ENCODE data around the gene APH1A.
"Not testable (repeated sequence)": the region's sequence is repeated elsewhere in the genome, so short reads cannot be mapped to it uniquely, and the experiment has no call there.

The APH1A gene

DNA sequence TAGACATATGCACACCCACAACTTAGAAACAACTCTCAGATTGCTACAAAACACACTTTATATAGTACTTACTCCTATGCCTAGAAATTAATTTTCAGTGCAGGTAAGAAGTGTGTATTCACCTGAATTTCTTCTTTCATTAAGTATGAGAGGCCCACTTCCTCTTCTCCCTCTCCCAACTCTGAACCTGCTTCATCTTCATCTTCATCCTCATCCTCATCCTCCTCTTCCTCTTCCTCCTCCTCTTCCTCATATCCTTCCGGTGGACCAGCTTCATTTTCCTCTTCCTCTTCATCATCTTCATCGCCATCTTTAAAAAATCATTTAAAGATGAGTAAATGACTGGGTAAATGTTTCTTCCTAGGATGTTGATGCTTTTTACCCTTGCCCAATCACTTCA is 42.3 kb downstream of the APH1A start:
- TF ChIP-seq, protein P1, sequence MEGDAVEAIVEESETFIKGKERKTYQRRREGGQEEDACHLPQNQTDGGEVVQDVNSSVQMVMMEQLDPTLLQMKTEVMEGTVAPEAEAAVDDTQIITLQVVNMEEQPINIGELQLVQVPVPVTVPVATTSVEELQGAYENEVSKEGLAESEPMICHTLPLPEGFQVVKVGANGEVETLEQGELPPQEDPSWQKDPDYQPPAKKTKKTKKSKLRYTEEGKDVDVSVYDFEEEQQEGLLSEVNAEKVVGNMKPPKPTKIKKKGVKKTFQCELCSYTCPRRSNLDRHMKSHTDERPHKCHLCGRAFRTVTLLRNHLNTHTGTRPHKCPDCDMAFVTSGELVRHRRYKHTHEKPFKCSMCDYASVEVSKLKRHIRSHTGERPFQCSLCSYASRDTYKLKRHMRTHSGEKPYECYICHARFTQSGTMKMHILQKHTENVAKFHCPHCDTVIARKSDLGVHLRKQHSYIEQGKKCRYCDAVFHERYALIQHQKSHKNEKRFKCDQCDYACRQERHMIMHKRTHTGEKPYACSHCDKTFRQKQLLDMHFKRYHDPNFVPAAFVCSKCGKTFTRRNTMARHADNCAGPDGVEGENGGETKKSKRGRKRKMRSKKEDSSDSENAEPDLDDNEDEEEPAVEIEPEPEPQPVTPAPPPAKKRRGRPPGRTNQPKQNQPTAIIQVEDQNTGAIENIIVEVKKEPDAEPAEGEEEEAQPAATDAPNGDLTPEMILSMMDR (IDR thresholded peaks at IDR 0.05; ENCODE audit: extremely low read depth, insufficient read depth, missing control alignments) = no peak
- in situ Hi-C loops (cut with MboI; ENCODE audit: low pct_unique_long_range_greater_than_20kb, low sequenced_read_pairs, unreplicated experiment) = loop anchor here (25.0 kb wide), 1 partner anchor 736 kb away; the partner anchor contains the start of gene CERS2
- DNase-seq (ENCODE audit: low spot score) = no peak

GRCh38 chr1:150225546-150225945 is 43.3 kb downstream of the APH1A start:
- TF ChIP-seq, protein P1 (IDR thresholded peaks at IDR 0.05; ENCODE audit: extremely low read depth, insufficient read depth, missing control alignments) = no peak
- DNase-seq (ENCODE audit: low spot score) = no peak
- in situ Hi-C loops (cut with MboI; ENCODE audit: low pct_unique_long_range_greater_than_20kb, low sequenced_read_pairs, unreplicated experiment) = loop anchor here (25.0 kb wide), 1 partner anchor 737 kb away; the partner anchor contains the start of gene CERS2

- TF ChIP-seq, protein P1 (IDR thresholded peaks at IDR 0.05; ENCODE audit: extremely low read depth, insufficient read depth, missing control alignments) = no peak
- in situ Hi-C loops (cut with MboI; ENCODE audit: low pct_unique_long_range_greater_than_20kb, low sequenced_read_pairs, unreplicated experiment) = loop anchor here (25.0 kb wide), 1 partner anchor 737 kb away; the partner anchor contains the start of gene CERS2
Observed at GRCh38 chr1:150224983-150225382, 43.8 kb downstream of the APH1A start.

DNA sequence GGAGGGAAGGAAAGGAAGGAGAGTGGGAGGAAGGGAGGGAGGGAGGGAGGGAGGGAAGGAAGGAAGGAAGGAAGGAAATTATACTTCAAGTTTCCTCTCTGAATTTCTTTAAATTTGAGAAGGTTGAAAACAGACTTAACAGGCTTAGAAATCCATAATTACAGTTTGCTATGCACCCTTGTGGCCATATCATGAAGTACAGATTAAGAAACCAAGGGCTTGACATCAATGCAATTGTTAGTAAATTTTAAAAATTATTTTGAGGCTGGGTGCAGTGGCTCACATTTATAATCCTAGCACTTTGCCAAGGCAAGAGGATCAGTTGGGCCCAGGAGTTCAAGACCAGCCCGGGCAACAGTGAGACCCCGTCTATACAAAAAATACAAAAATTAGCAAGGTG is 47.3 kb downstream of the APH1A start:
- TF ChIP-seq, protein P1 (IDR thresholded peaks at IDR 0.05; ENCODE audit: extremely low read depth, insufficient read depth, missing control alignments) = peak; percentile 38
- in situ Hi-C loops (cut with MboI; ENCODE audit: low pct_unique_long_range_greater_than_20kb, low sequenced_read_pairs, unreplicated experiment) = no loop called here
- no peak for DNase-seq (ENCODE audit: low spot score)

More at GRCh38 chr1:150224983-150225382, 43.8 kb downstream of the APH1A start:
- no peak for DNase-seq (ENCODE audit: low spot score)

DNA sequence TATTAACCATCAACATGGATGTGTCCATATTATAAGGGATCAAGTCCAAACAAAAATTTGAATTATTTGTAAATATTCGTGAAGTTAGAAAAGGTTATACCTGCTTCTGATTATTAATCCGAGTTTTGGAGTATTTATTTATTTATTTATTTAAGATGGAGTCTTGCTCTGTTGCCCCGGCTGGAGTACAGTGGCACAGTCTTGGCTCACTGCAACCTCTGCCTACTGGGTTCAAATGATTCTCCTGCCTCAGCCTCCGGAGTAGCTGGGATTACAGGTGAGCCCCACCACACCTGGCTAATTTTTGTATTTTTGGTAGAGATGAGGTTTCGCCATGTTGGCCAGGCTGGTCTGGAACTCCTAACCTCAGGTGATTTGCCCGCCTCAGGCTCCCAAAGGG is 53.0 kb downstream of the APH1A start:
- in situ Hi-C loops (cut with MboI; ENCODE audit: low pct_unique_long_range_greater_than_20kb, low sequenced_read_pairs, unreplicated experiment); DNase-seq (ENCODE audit: low spot score): not testable (repeated sequence)

Data from GM13977 (cell line).